Thoracic aorta (tissue), 2 donors: ENCODE measurements around the gene EFCAB14. TPM values are rescaled to one million over a fixed set of nuclear protein-coding genes. Genes with fewer than 3 reads are reported as not detected.
"Not testable (repeated sequence)": the region's sequence is repeated elsewhere in the genome, so short reads cannot be mapped to it uniquely, and the experiment has no call there.

Experiments used
- ATAC-seq: fragments of 150-250 bp; one replicate; pipeline ENCODE4 v1.8.0; 2017; ENCODE audit warnings: low read depth; ENCODE audit not compliant: insufficient number of reproducible peaks, low FRiP score
- DNase-seq: peaks from one replicate; pipeline ENCODE4 v3.0.0-alpha.2; 2020; ENCODE audit warnings: low spot score
- H3K27ac ChIP-seq, 2 donors: fragments of 200-600 bp; sonication (generic); 1 replicate in 1 of 2; 2 replicates in 1 of 2; pipeline ENCODE4 v1.5.1; 2016; ENCODE audit warnings: mild to moderate bottlenecking in 2 of 2, moderate library complexity in 2 of 2
- H3K27me3 ChIP-seq: fragments of 200-600 bp; sonication (generic); replicated peaks from 2 replicates; pipeline ENCODE4 v1.6.0; 2016; ENCODE audit warnings: mild to moderate bottlenecking; ENCODE audit not compliant: insufficient read depth
- H3K36me3 ChIP-seq: fragments of 200-600 bp; sonication (generic); one replicate; pipeline ENCODE4 v1.5.1; 2016
- H3K4me1 ChIP-seq, 2 donors: fragments of 200-600 bp; sonication (generic); 1 replicate in 1 of 2; 2 replicates in 1 of 2; pipeline versions ENCODE4 v1.5.1 to v1.6.0; 2016; ENCODE audit warnings: low read depth in 2 of 2, mild to moderate bottlenecking in 1 of 2; ENCODE audit not compliant: control insufficient read depth in 1 of 2
- H3K4me3 ChIP-seq: fragments of 200-600 bp; sonication (generic); 2 replicates; pipeline ENCODE4 v1.5.1; 2016; ENCODE audit warnings: mild to moderate bottlenecking
- H3K9me3 ChIP-seq: fragments of 200-600 bp; sonication (generic); 2 replicates; pipeline ENCODE4 v1.5.1; 2016
- total RNA-seq, 2 donors: library from RNA; depleted of rRNA; stranded (reverse); fragments of >200 nt; gene quantifications; one replicate each; pipeline versions ENCODE4 v1.1.0 to v1.2.3, GENCODE V29; 2016
- TF ChIP-seq, protein P1 (sequence below): fragments of 200-600 bp; sonication (generic); IDR thresholded peaks from one replicate; pipeline ENCODE4 v1.5.1; 2019; ENCODE audit warnings: antibody characterized with exemption

EFCAB14 gene
- total RNA-seq, 2 donors from 2014 or later, result 102 to 107 TPM

GRCh38 chr1:46697053-46697452, 21.9 kb downstream of the EFCAB14 start:
- peaks cover 0 to 10% of the 10 kb centered on the region in 2 donors for H3K4me1 ChIP-seq
- H3K27ac ChIP-seq, result no peak overlapping the region
- DNase-seq, result no peak
- TF ChIP-seq, protein P1, sequence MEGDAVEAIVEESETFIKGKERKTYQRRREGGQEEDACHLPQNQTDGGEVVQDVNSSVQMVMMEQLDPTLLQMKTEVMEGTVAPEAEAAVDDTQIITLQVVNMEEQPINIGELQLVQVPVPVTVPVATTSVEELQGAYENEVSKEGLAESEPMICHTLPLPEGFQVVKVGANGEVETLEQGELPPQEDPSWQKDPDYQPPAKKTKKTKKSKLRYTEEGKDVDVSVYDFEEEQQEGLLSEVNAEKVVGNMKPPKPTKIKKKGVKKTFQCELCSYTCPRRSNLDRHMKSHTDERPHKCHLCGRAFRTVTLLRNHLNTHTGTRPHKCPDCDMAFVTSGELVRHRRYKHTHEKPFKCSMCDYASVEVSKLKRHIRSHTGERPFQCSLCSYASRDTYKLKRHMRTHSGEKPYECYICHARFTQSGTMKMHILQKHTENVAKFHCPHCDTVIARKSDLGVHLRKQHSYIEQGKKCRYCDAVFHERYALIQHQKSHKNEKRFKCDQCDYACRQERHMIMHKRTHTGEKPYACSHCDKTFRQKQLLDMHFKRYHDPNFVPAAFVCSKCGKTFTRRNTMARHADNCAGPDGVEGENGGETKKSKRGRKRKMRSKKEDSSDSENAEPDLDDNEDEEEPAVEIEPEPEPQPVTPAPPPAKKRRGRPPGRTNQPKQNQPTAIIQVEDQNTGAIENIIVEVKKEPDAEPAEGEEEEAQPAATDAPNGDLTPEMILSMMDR, result no peak
- peaks cover 18% of the 10 kb centered on the region for H3K36me3 ChIP-seq
- no peak for ATAC-seq
- no peak overlapping the region for H3K4me3 ChIP-seq
- H3K27me3 ChIP-seq, result no peaks in the 10 kb centered on the region
- no peaks in the 10 kb centered on the region for H3K9me3 ChIP-seq

DNA sequence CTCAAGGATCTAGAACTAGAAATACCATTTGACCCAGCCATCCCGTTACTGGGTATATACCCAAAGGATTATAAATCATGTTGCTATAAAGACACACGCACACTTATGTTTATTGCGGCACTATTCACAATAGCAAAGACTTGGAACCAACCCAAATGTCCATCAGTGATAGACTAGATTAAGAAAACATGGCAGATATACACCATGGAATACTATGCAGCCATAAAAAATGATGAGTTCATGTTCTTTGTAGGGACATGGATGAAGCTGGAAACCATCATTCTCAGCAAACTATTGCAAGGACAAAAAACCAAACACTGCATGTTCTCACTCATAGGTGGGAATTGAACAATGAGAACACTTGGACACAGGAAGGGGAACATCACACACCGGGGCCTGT, 24.2 kb downstream of the EFCAB14 start:
- Histone ChIP-seq H3K36me3 (peaks cover 34% of the 10 kb centered on the region), H3K4me1 (peaks cover 0 to 10% of the 10 kb centered on the region in 2 donors)
- H3K4me3 ChIP-seq, DNase-seq, ATAC-seq, H3K9me3 ChIP-seq, H3K27ac ChIP-seq, H3K27me3 ChIP-seq: not testable (repeated sequence)

- H3K27ac ChIP-seq, result no peak overlapping the region
- H3K4me3 ChIP-seq, result no peak overlapping the region
- H3K9me3 ChIP-seq, result no peaks in the 10 kb centered on the region
- TF ChIP-seq, protein P1, result no peak
- DNase-seq, result no peak
- peaks cover 40% of the 10 kb centered on the region for H3K36me3 ChIP-seq
- peaks cover 0 to 13% of the 10 kb centered on the region in 2 donors for H3K4me1 ChIP-seq
- no peak for ATAC-seq
- no peaks in the 10 kb centered on the region for H3K27me3 ChIP-seq
Observed at GRCh38 chr1:46692811-46693770, 25.8 kb downstream of the EFCAB14 start.

DNA sequence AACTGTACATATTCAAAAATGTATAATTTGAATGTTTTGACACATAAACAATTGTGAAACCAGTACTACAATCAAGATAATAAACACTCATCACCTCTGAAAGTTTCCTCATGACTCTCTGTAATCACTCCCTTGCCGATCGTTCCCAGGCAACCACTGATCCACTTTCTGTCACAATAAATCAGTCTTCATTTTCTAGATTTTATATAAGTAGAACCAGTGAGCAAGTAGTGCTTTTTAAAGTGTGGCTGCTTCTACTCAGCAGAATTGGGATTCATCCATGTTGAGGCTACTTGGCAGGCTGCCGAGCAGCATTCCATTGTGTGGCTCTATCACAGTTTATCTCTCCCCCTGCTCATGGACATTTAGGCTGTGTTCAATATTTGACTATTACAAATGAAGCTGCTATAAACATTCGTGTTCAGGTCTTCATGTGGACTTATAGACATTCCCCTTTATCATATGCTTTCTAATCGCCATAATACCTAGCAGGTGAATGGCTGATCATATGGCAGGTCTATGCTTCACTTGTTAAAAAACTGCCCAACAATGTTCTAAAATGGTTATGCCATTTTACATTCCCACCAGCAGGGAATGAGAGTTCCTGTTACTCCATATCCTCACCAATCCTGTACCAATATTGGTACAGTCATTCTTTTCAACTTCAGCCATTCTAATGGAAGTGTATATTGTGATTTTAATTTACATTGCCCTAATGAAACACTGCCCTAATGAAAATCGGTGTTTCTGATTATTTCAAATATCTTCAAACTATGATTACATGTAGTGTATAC, 26.7 kb downstream of the EFCAB14 start:
- TF ChIP-seq, protein P1, result no peak
- H3K4me1 ChIP-seq, result peaks cover 4 to 22% of the 10 kb centered on the region in 2 donors
- no peak overlapping the region for H3K4me3 ChIP-seq
- no peak for ATAC-seq
- H3K27me3 ChIP-seq, result no peaks in the 10 kb centered on the region
- no peak overlapping the region for H3K27ac ChIP-seq
- DNase-seq, result no peak
- H3K36me3 ChIP-seq, result peaks cover 40% of the 10 kb centered on the region
- no peaks in the 10 kb centered on the region for H3K9me3 ChIP-seq

DNA sequence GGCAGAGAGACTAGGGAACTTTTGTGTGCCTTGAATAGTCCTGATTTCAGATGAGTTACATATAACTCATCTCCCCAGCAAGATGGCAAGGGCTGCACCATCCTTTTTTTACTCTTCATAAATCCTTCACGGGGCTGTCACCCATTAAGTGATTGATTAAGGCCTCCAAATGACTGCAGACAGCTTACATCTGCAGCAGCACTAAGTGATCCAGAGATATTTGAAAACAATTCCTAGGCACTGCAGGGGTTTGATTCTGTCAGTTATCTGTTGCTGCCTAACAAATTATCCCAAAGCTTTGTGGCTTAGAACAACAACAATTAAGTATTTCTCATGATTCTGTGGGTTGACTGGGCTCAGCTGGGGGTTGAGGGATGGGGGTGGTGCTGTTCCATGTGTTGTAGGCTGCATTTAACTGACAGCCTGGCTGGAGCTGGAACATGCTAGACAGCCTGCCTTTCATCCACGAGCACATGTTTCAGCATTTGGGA, 27.9 kb downstream of the EFCAB14 start:
- peaks cover 42% of the 10 kb centered on the region for H3K36me3 ChIP-seq
- no peaks in the 10 kb centered on the region for H3K9me3 ChIP-seq
- ATAC-seq (no peak), DNase-seq (no peak)
- no peak overlapping the region for H3K27ac ChIP-seq
- TF ChIP-seq, protein P1, result no peak
- no peaks in the 10 kb centered on the region for H3K27me3 ChIP-seq
- H3K4me3 ChIP-seq, result no peak overlapping the region
- H3K4me1 ChIP-seq, result peaks cover 4 to 26% of the 10 kb centered on the region in 2 donors
